ENCODE measurements around the gene C9orf72.

Gene C9orf72

GRCh38 chr9:27541740-27542139 lies 31.5 kb downstream of the C9orf72 start:
- Histone ChIP-seq H3K27me3 (ENCODE audit: insufficient read depth, low read depth, severe bottlenecking) (no peaks in the 10 kb centered on the region), H3K27ac (no peak overlapping the region), H3K4me3 (ENCODE audit: low read depth, low read length) (no peak overlapping the region), H3K36me3 (peaks cover 7% of the 10 kb centered on the region; the same call in 1 of the 2 replicates), H3K9me3 (ENCODE audit: severe bottlenecking) (no peaks in the 10 kb centered on the region)
- DNase-seq = no peak
- no peak for TF ChIP-seq CTCF (IDR thresholded peaks at IDR 0.05; ENCODE audit: low read depth, low read length)

- no peak overlapping the region for H3K4me3 ChIP-seq (ENCODE audit: low read depth, low read length)
- H3K9me3 ChIP-seq (ENCODE audit: severe bottlenecking) = no peaks in the 10 kb centered on the region
- no peak overlapping the region for H3K27ac ChIP-seq
- peaks cover 4% of the 10 kb centered on the region; the same call in 1 of the 2 replicates for H3K36me3 ChIP-seq
- TF ChIP-seq CTCF (IDR thresholded peaks at IDR 0.05; ENCODE audit: low read depth, low read length) = no peak
- DNase-seq = no peak
- H3K27me3 ChIP-seq (ENCODE audit: insufficient read depth, low read depth, severe bottlenecking) = no peaks in the 10 kb centered on the region
These were observed 32.8 kb downstream of the C9orf72 start for GRCh38 chr9:27540502-27540901.

DNA sequence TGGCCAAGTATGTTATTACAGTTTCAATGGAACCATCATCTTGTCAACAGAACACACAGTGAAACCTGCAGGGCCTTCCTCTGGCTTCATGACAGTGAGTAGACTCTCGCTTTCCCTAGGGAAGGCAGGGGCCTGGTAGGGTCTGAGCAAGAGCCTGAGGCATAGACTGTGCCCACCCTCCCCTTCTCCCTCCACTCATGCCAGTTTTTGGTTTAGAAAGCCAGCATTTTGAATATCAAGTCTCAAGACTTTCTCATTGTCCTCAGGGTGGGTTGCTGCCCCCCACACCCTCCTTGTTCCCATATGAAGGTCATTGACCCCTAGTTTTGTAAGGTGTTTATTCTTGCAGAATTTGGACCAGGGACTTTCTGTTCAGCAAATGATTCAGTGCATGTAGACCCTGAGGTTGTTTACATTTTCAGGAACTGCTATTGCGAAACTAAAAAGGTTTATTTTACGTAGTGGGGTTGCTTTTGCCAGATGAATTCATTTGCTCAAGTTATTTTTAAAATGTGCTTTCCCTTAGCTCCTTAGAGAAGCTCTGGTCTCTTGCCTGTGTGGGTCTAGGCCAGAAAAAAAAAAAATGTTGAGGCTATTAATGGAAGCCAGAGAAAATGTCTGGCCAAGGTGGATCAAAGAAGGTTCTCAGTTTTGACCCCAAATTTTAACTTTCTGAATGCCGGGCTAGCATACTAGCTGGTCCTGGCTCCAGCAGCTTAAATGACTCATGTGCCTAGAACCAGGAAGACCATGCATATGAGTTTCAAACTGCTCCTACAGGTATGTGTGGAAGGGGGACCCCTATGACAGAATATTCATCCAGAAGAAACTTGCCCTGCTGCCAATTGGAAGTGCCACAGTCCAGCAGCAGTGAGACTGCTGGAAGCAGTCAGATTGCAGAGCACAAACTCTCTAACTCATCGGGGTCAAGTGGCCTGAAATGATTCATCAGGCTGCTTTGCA lies 33.5 kb downstream of the C9orf72 start:
- Histone ChIP-seq H3K36me3 (peaks cover 3% of the 10 kb centered on the region; the same call in 1 of the 2 replicates), H3K27ac (no peak overlapping the region), H3K27me3 (ENCODE audit: insufficient read depth, low read depth, severe bottlenecking) (no peaks in the 10 kb centered on the region), H3K4me3 (ENCODE audit: low read depth, low read length) (no peak overlapping the region), H3K9me3 (ENCODE audit: severe bottlenecking) (no peaks in the 10 kb centered on the region)
- no peak for TF ChIP-seq CTCF (IDR thresholded peaks at IDR 0.05; ENCODE audit: low read depth, low read length)
- DNase-seq = no peak

- no peak overlapping the region for H3K4me3 ChIP-seq (ENCODE audit: low read depth, low read length)
- no peak for TF ChIP-seq CTCF (IDR thresholded peaks at IDR 0.05; ENCODE audit: low read depth, low read length)
- peaks cover 2% of the 10 kb centered on the region; the same call in 1 of the 2 replicates for H3K36me3 ChIP-seq
- no peak overlapping the region for H3K27ac ChIP-seq
- no peaks in the 10 kb centered on the region for H3K27me3 ChIP-seq (ENCODE audit: insufficient read depth, low read depth, severe bottlenecking)
- DNase-seq = no peak
- H3K9me3 ChIP-seq (ENCODE audit: severe bottlenecking) = no peaks in the 10 kb centered on the region
These were observed 34.6 kb downstream of the C9orf72 start for GRCh38 chr9:27538647-27539046.

GRCh38 chr9:27537756-27538155 lies 35.5 kb downstream of the C9orf72 start:
- H3K36me3 ChIP-seq = no peaks in the 10 kb centered on the region
- H3K4me3 ChIP-seq (ENCODE audit: low read depth, low read length) = no peak overlapping the region
- H3K9me3 ChIP-seq (ENCODE audit: severe bottlenecking) = no peaks in the 10 kb centered on the region
- no peak for DNase-seq
- H3K27me3 ChIP-seq (ENCODE audit: insufficient read depth, low read depth, severe bottlenecking) = no peaks in the 10 kb centered on the region
- H3K27ac ChIP-seq = no peak overlapping the region
- TF ChIP-seq CTCF (IDR thresholded peaks at IDR 0.05; ENCODE audit: low read depth, low read length) = no peak
